ENCODE data around the gene PSG11.
"Not testable (repeated sequence)": the region's sequence is repeated elsewhere in the genome, so short reads cannot be mapped to it uniquely, and the experiment has no call there.

- not testable (repeated sequence) for TF ChIP-seq CDX4 (CRISPR knock-in tag; IDR thresholded peaks at IDR 0.05; ENCODE audit: borderline replicate concordance); CTCF (IDR thresholded peaks at IDR 0.05); FOXP1 (CRISPR knock-in tag; IDR thresholded peaks at IDR 0.05; ENCODE audit: borderline replicate concordance); AFF4 (CRISPR knock-in tag; IDR thresholded peaks at IDR 0.05; ENCODE audit: borderline replicate concordance); USF2 (CRISPR knock-in tag; IDR thresholded peaks at IDR 0.05); TP53 (CRISPR knock-in tag; IDR thresholded peaks at IDR 0.05); GABPB1 (CRISPR knock-in tag; IDR thresholded peaks at IDR 0.05); HMGXB4 (CRISPR knock-in tag; IDR thresholded peaks at IDR 0.05); ATF2 (CRISPR knock-in tag; IDR thresholded peaks at IDR 0.05; ENCODE audit: borderline replicate concordance, low read depth)
These were observed 21.7 kb upstream of the PSG11 start for GRCh38 chr19:43047966-43048365.

All from WTC11 (cell line).